HS-27A (cell line): ENCODE results near the gene RPL21.

Experiments used
- DNase-seq: peaks from one replicate; pipeline ENCODE4 v3.0.0-alpha.2; 2012; ENCODE audit warnings: low read depth, missing footprints

Gene RPL21

DNA sequence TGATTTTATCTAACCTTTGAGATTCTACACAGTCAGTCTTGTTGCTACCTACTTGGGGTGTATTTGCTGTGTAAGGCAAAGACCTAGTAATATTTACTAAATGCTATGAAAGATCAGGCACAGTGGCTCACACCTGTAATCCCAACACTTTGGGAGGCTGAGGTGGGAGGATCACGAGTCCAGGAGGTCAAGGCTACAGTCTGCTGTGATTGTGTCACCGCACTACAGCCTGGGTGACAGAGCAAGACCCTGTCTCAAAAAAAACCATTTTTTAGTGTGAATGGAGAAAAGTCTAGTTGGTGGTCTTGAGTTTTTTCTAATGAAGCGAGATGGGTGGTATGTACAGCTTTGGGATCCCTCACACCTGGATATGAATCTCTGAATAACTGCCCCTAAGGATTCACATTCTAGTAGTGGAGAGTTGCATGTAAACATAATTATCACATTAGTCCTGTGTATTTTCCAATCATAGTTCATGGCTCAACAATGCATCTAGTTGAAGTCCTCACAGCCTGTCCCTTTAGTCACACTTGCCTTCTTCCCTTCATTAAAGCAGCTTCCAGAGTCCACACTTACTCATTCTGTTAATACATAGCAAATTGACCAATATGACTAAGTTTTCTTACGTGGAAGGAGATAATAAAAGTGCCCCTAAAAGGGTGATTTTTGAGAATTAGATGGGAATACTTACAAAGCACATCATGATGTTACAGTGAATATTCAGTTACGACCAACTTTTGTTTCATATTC is 7.5 kb downstream of the RPL21 start:
- DNase-seq = no peak

DNA sequence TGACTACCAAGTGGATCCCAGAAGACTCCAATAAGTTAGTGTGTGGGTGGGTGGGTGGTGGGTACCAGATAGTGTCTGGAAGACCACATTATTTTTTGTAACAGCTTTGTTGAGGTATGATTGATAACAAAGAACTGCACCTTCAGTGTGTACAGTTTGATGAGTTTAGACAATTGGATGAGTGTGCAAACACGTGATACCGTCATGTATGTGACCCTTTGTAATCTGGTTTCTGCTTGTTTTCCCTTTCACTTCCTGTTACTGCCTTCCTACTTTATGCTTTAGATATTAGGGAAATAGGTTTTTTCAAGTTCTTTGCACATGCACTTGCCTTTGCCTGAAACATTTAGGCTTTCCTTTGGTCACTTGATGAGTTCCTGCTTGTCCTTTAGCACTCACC is 8.5 kb downstream of the RPL21 start:
- DNase-seq = no peak

DNA sequence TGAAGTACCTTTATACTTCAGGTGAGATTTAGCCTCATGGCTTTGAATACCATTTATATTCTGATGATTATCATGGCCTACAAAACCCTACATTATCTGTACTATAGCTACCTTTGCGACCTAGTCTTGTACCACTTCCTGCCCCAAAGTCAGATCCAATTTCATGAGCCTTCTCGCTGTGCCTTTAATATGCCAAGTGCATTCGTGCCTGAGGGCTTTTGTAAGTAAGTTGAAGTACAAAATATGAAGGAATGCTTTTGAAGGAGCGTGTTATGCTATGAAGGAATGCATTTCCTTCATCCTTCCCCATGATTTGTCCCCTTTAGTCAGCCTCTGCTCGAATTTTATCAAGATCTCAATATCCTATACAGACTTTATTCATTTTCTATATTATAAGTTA is 10.0 kb downstream of the RPL21 start:
- no peak for DNase-seq

DNA sequence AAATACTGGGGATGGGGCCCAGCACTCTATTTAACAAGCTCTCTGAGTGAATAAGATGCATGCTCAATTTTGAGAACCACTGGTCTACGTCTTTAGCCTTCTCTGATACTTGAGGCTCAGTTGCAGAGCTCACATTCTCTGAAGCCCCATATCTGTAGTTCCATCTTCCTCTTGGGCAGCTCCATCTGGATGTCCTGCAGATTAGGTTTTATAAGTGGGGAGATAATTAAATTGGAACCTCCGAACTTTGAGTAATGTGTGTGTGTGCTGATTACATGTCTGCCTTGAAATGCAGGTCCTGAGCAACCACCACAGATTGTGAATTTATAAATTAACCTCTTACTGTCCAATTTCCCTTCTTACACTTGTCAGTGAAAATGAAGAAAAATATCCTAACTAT is 12.1 kb downstream of the RPL21 start:
- no peak for DNase-seq

DNA sequence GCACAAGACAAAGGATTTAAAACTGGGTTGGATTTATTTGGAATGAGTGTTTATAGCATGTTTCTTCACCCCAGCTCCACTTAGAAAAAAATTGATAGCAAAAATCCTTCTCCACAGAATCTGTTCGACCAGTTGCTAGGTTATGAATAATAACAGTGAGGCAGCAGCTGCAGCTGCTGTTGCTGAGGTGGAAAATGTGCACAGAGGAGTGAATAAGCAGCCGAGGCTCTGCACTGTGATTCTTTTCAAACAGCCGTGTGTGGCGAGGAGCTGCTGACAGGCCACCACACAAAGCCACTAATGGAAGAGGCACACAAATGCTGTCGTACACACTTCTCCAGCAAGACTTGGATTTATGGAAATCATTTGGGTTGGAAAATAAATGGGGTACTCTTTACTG is 12.8 kb downstream of the RPL21 start:
- no peak for DNase-seq

DNA sequence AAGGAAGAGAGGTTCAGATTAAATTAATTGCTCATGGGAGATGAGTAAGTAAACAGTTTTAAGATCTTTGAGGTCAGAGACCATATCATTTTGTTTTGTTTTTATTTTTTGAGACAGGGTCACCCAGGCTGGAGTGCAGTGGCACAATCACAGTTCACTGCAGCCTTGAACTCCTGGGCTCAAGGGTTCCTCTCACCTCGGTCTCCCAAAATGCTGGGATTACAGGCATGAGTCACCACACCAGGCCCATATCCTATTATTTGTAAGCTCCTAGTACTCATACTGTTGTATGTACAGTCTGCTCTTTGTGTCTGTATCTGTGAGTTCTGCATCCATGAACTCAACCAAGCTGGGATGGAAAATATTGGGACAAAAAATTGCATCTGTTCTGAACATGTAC is 13.3 kb downstream of the RPL21 start:
- DNase-seq = no peak

DNA sequence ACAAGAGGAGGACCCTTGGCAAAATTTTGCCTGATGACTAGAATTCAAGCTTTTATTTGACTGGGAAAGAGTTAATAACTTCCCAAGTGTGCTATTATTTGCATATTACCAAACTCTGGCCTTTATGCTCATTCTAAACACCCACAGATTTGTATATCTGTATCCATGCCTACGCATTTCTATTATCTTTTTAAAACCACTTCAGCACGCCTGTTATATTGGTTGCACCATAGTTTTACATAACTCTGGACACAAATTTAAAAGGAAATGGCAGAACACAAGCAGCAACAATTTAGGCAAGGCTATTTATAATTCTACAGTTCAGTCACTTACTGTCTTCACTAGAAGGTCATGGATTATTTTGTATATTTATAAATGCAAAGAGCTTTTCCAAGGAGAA is 15.6 kb downstream of the RPL21 start:
- DNase-seq = no peak

DNA sequence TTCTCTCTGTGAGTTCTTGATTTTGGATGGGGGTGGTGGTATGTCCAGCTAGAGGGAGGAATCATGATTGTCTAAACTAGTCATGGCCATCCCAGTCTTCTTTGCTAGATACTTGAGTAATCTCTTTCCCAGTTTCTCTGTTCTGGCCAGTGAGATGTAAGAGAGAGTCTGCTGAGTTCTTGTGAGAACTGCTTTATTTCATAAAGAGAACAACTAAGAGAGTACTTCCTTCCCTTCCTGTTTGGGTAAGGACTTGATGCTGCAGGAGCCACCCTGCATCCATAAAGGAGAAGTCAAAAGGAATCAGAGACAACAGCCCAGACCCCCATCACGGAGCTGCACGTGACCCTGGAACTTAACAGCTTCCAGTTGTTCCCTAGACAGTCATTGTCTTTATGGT is 16.2 kb downstream of the RPL21 start:
- no peak for DNase-seq

DNA sequence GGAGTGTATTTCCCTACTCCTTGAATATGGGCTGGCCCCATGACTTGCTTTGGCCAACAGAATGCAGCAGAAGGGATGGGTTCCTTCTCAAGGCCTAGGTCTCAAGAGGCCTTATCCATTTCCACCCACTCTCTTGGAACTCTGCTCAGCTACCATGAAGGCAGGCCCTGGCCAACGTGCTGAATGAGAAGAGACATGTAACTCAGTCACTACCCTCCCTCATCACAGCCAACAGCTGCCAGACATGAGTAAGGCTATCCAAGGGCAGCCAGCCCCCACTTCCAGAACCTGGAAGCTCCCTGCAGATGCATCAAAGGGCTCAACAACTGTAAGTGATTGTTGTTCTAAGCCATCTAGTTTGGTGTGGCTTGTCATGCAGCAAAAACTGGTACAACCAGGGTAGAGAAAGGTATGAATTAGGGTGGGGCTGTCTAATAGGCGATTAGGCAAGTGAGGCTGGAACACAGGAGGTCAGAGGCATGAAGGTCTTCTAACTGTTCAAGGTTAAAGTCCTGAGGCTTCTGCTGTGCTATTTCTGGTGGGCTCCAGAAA is 17.8 kb downstream of the RPL21 start:
- DNase-seq = no peak

DNA sequence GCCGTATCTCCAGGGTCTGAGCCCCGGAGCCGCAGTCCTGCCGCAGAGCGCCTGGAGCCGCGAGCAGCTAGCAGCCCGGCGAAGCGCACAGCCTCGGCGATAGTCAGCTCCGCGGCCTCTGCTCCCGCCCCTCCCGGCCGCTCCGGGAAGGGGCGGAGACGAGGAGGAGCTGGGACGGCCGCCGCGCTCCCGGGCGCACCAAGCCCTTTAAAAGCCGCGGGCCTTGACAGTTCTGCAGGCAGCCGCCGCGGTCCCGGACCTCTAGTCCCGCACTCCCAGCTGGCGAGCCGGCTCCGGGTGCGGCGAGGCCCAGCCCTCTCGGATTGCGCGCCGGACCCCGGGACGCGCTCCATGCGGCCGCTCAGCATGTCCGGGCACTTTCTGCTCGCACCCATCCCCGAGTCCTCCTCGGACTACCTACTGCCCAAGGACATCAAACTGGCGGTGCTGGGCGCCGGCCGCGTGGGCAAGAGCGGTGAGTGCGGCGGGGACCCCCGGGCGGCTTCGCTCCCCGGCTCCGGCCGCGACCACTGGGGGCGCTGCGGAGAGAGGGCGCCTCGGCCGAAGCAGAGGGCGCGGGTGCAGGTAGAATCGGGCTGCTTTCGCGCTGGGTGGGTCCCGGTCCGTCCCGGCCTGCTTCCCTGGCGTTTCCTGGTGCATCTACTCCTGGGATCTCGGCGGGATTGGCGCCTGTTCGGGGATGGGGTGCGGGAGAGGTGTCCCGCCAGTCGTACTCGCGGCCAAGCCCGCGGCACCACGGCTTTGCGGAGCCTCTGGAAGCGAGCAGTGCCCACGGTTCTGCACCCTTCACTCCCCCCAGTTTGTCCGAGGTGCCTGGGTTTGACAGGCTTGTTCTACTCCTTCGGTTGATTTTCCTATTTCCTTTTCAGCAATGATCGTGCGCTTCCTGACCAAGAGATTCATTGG is 19.5 kb downstream of the RPL21 start, which contains the start of gene RASL11A:
Gene RASL11A, plus strand, starts transcription at position 237 of the 927 bp plus-strand sequence. Its CDS starts 115 bp downstream, at position 352.
- DNase-seq = no peak

DNA sequence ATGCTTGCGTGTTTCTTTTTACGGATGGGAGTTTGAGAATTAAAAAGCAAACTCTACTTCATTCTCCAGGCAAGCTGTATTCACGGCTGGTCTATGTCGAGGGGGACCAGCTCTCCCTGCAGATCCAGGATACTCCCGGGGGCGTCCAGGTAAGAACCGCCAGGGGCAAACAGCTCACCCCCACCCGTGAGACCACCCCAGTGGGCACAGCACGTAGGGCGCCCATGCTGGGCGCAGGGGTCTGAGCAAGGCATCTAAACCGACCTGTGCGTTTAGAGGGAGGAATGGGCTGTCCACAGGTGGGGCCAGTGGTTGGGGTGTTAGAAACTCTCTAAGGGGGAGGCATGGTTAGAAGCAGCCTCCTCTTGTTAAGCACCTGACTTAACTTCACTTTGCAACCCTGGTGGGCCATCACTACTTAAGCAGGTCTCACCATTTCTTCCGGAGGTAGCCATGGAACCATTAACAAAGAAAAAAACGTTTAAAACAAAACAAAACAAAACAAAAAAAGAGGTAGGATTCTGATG is 20.3 kb downstream of the RPL21 start:
- DNase-seq = no peak

DNA sequence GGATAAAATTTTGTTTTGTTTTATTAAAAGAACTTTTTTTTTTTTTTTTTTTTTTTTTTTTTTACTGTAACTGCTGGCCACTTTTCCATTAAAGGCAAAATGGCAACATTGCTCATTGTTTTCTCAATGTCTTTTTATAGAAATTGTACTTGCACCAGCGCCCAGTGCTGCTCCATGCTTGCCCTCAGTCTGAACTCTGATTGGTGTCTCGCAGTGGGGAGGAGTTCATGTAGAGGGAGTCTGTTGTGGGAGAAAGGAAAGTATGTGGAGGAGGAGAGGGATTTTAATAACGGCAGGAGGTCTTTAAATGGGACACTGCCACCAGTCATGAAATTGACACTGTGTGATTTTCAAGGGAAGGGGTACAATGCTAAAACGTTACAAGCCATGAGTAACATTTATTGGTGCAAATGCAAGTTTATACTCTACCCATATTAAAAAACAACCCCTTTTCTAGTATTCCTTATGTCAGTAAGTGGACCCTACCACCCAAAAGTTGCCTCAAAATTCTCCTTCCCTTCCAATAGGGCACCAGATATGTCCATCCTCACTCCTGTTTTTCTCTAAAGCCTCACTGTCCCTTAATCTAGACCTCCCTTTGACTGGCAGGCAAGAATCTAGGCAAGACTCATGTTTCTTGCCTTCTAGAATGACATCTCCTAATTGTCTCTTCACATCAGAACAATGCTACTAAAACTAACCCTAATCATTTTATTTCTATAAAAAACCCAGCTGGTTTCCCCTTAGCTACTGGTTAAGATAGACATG is 22.5 kb downstream of the RPL21 start:
- DNase-seq = no peak

DNA sequence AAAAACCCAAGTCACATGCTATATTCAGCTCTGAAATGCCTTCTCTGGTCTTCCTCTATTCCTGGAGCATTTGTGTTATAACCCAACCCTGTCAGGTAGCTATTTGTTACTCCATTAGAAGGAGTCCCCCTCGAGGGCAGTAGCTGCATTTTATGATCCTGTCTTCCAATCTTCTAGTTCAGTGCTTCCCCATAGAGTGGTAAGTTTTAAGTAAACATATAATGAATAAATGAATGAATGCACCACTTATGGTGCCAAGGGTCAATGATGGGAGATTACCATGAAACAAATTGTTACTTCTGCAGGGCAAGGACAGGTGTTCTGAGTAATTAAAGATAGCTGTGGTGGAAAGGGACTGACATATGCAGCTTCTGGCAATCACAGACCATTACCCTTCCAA is 23.3 kb downstream of the RPL21 start:
- no peak for DNase-seq

DNA sequence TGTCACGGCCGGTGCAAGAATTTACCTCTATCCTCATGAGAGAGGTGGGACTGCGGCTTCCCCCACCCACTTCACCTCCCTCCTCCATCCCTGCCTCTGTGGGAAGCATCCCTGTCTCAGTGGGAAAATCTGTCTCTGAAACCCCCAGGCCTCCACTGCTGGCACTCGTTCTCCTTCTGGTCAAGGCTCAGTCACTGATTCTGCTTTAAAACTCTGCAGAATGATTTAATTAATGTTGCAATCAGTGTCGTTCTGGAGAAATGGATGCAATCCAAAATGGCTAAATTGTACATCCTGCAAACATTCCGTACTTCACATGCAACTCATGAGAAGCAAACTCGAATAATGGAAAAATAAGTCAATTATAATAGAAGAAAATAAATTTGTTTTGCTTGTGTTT is 24.8 kb downstream of the RPL21 start:
- DNase-seq = no peak

DNA sequence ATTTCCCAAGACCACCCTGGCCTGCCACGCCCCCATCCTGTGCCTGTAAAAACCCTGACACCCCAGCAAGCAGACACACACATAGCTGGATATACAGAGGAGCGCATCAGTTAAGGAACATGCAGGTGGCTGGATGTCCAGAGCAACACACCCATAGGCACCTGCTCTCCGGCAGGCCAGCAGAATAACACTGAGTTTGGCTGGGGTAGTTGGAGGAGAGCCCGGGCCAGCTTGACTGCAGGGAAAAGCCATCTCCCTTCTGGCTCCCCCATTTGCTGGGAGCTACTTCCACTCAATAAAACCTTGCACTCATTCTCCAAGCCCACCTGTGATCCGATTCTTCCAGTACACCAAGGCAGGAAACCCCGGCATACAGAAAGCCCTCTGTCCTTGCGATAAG is 28.1 kb downstream of the RPL21 start:
- DNase-seq = no peak

DNA sequence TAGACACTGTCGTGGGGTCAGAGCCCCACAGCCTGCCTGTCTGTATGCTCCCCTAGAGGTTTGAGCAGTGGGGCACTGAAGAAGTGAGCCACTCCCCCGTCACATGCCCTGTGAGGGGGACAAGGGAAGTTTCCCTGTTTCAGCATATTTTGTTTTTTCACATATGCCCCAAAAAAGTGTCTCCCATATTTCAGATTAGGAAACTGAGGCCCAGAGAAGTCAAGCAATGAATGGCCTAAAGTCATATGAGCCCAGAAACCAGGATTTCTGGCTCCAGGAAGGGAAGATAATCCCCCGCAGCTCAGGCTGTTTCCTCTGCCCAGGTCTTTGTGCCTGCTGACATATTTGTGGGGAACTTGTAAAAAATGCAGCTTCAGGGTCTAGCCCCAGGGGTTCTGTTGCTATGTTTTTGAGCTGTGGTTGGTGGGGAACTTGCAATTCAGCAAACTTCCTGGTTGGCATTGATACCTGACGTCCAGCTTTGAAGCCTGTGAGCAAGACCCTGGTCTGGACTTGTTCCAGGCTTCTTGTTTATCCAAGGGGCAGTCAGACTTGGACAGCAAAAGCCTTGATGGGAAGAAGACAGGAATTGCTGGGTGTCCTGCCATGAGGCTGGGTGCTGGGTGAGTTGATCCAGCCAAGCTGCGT is 28.8 kb downstream of the RPL21 start:
- no peak for DNase-seq

DNA sequence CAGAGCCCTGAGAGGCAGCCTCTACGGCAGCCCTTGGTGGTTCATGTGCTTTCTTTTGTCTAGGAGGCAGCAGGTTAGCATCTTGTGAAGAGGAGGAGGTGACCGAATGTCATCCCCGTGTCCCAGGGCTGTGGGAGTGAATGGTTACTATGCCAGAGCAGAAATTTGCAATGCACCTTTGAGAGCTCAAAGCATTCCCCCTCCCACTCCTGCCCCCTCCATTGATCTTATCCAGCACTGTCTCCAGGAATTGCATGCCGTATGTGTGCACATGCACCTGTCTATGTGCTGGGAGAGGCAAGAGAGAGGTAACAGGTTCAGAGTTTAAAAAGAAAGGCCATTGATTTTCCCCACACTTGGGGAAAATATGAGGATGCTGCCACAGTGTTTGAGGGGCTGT is 29.5 kb downstream of the RPL21 start:
- DNase-seq = no peak

DNA sequence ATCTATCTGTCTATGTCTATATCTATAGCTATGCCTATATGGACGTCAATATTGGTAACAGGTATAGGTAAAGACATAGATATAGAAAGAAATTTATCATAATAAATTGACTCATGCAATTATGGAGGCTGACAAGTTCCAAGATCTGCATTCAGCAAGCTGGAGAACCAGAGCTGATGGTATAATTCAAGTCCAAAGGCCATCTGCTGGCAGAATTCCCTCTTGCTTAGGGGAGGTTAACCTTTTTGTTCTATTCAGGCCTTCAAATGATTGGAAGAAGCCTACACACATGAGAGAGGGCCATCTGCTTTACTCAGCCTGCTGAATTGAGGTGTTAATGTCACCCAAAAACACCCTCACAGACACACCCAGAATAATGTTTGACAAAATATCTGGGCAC is 30.1 kb downstream of the RPL21 start:
- no peak for DNase-seq

DNA sequence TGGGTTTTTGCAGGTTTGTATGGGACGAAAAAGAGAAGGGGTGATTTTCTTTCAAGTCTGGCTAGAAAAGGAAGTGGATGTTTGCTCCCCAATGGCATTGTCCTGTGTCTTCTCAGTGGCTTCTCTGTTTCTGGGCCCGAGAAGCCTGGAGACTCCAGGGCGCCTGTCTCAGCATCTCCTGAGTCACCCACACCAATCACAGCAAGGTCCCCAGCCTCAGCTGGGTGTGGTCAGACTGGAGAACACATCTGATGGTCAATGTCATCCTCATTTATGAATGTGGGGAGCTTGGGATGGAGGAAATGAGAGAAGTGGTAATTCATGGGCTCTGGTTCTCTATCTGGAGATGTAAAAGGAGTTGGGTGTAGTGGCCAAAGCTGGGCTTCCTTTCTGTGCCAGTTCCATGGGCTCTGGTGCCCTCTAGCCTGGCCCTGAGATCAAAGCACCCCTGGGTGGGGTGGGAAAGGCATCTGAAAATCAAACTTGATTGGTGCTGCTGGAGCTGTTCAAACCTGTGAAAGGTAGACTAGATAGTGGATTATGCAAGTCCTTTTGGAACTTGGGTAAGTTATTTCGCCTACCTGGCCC is 32.6 kb downstream of the RPL21 start:
- DNase-seq = no peak

DNA sequence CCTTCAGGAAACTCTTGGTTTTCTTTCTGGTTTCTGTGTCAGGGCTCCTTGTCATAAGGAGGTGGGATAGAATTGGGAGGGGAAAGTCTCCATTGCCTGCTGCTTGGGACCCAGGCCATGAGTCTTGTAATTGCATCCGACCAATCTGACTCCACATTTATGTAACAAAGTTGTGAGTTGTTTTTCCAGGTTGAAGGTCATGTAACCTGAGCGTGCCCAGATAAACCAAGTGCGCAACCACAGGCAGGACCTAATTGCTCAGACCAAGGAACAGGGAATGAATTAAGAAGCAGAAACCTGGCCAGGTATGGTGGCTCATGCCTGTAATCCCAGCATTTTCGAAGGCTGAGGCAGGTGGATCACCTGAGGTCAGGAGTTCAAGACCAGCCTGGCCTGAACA is 37.0 kb downstream of the RPL21 start:
- no peak for DNase-seq

DNA sequence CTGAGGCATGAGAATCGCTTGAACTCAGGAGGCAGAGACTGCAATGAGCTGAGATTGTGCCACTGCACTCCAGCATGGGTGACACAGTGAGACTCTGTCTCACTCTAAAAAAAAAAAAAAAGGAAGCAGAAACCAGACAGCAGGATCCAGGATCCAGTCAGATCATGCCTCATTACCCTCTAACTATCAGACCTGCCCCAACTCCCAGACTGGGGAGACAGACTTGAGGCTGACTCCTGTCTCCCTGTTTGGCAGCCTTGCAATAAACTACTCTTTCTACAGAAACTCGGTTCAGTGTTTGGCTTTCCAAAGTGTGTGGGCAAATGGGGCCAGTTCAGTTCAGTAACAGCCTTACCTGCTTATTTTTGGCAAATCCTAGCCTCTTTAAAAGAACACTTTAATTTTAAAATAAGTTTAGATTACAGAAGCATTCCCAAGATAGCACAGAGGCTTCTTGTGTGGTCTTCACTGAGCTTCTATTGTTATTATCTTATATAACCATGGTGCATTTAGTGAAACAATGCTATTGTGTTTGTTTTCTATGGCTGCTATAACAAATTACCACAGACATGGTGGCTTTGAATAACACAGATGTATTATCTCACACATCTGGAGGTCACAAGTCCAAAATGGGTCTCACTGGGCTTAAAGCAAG is 37.8 kb downstream of the RPL21 start:
- DNase-seq = no peak
